Measurements from ENCODE around the gene ATP5MG. TPM values are rescaled to one million over a fixed set of nuclear protein-coding genes. Genes with fewer than 3 reads are reported as not detected.

The ATP5MG gene
- total RNA-seq, 1 donor from 2014 or later: 207 TPM

DNA sequence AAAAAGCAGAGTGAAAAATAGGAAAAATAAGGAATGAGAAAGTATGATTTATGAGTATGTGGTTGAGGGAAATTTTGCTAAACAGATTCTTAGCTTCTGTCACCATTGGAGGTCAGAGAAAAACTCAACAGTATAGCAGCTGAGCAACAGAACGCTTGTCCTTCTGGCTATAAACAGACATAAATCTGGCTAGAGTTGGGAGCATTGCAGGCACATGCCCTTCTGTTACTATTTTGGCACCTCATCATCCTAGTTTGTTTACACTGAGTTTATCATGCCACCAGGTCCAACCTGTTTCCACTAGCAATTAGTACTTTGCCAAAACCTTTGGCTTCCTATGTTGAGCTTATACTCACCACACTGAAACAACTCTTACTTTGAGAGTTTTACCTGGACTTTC lies 35.1 kb upstream of the ATP5MG start:
- Mint-ChIP-seq H3K27ac (no peak overlapping the region), H3K4me1 (ENCODE audit: unreplicated experiment) (no peaks in the 10 kb centered on the region), H3K4me3 (no peak overlapping the region), H3K9me3 (no peaks in the 10 kb centered on the region), H3K36me3 (peaks cover 12% of the 10 kb centered on the region), H3K27me3 (no peaks in the 10 kb centered on the region)
- TF ChIP-seq, protein P1, sequence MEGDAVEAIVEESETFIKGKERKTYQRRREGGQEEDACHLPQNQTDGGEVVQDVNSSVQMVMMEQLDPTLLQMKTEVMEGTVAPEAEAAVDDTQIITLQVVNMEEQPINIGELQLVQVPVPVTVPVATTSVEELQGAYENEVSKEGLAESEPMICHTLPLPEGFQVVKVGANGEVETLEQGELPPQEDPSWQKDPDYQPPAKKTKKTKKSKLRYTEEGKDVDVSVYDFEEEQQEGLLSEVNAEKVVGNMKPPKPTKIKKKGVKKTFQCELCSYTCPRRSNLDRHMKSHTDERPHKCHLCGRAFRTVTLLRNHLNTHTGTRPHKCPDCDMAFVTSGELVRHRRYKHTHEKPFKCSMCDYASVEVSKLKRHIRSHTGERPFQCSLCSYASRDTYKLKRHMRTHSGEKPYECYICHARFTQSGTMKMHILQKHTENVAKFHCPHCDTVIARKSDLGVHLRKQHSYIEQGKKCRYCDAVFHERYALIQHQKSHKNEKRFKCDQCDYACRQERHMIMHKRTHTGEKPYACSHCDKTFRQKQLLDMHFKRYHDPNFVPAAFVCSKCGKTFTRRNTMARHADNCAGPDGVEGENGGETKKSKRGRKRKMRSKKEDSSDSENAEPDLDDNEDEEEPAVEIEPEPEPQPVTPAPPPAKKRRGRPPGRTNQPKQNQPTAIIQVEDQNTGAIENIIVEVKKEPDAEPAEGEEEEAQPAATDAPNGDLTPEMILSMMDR (conservative IDR thresholded peaks at IDR 0.05): no peak
- DNase-seq (ENCODE audit: extremely low spot score, unreplicated experiment): no peak

DNA sequence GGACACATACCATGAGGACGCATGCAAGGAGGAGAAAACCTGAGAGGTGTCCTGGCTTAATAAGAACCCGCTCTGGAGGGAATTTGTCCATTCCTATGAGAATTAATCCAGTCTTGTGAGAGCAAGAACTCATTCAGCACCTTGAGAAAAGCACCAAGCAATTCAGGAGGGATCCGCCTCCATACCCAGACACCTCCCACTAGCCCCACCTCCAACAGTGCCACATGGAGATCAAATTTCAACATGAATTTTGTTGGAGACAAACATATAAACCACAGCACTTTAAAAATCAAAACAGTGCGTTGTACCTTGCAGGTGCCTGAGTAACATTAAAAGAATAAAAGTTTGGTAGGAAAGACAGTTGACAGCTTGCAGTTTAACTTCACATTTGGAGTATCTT lies 30.6 kb upstream of the ATP5MG start:
- no peaks in the 10 kb centered on the region for H3K27me3 Mint-ChIP-seq
- no peaks in the 10 kb centered on the region for H3K4me1 Mint-ChIP-seq (ENCODE audit: unreplicated experiment)
- H3K27ac Mint-ChIP-seq: no peak overlapping the region
- H3K4me3 Mint-ChIP-seq: no peak overlapping the region
- no peak for DNase-seq (ENCODE audit: extremely low spot score, unreplicated experiment)
- H3K9me3 Mint-ChIP-seq: no peaks in the 10 kb centered on the region
- TF ChIP-seq, protein P1 (conservative IDR thresholded peaks at IDR 0.05): no peak
- H3K36me3 Mint-ChIP-seq: peaks cover 30% of the 10 kb centered on the region

DNA sequence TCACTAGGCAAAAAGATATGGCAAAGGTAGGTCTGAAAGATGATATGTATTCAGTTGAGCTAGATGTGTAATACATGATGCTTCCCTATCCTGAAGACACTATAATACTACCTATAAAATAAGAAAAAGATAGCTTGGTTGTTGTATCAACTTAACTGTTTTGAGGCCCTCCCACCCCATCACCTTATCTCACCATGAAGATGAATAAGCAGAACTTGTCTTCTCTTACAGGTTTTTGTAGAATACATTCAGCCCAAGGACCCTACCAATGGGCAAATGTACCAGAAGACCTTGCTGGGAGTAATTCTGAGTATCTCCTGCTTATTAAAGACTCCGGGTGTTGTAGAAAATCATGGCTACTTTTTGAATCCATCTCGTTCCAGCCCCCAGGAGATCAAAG lies 28.1 kb upstream of the ATP5MG start:
- H3K4me3 Mint-ChIP-seq: no peak overlapping the region
- H3K27me3 Mint-ChIP-seq: no peaks in the 10 kb centered on the region
- no peak for DNase-seq (ENCODE audit: extremely low spot score, unreplicated experiment)
- H3K36me3 Mint-ChIP-seq: peaks cover 31% of the 10 kb centered on the region
- no peaks in the 10 kb centered on the region for H3K4me1 Mint-ChIP-seq (ENCODE audit: unreplicated experiment)
- no peak overlapping the region for H3K27ac Mint-ChIP-seq
- H3K9me3 Mint-ChIP-seq: no peaks in the 10 kb centered on the region
- TF ChIP-seq, protein P1 (conservative IDR thresholded peaks at IDR 0.05): no peak

DNA sequence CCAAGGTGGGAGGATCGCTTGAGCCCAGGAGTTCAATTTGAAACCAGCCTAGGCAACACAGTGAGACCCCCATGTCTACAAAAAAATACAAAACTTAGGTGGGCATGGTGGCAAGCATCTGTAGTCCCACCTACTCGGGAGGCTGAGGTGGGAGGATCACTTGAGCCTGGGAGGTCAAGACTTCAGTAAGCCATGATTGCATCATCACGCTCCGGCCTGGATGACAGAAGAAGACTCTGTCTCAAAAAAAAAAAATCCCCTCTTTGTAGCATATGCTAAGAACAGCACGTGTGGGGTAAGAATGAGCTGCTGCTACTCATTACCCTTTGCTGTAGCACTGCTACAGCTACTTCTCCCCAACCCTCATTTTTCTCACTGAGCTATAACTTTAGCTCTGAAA lies 27.5 kb upstream of the ATP5MG start:
- H3K4me3 Mint-ChIP-seq: no peak overlapping the region
- no peaks in the 10 kb centered on the region for H3K9me3 Mint-ChIP-seq
- H3K27me3 Mint-ChIP-seq: no peaks in the 10 kb centered on the region
- H3K4me1 Mint-ChIP-seq (ENCODE audit: unreplicated experiment): no peaks in the 10 kb centered on the region
- no peak overlapping the region for H3K27ac Mint-ChIP-seq
- DNase-seq (ENCODE audit: extremely low spot score, unreplicated experiment): no peak
- H3K36me3 Mint-ChIP-seq: peaks cover 31% of the 10 kb centered on the region
- TF ChIP-seq, protein P1 (conservative IDR thresholded peaks at IDR 0.05): no peak

DNA sequence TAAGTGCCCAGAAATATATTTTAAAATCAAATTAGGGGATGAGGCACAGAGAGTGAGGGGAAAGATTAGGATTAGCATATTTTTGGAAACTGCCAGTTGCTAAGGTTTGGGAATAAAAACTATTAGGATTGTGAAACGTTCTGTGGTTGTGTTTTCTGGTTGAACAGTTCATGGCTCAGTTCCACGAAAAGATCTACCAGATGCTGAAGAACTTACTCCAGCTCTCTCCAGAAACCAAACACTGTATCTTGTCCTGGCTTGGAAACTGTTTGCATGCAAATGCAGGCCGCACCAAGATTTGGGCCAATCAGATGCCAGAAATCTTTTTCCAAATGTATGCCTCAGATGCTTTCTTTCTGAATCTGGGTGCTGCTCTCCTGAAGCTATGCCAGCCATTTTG lies 26.7 kb upstream of the ATP5MG start:
- Mint-ChIP-seq H3K4me3 (no peak overlapping the region), H3K27ac (no peak overlapping the region), H3K27me3 (no peaks in the 10 kb centered on the region), H3K36me3 (peaks cover 24% of the 10 kb centered on the region), H3K4me1 (ENCODE audit: unreplicated experiment) (no peaks in the 10 kb centered on the region), H3K9me3 (no peaks in the 10 kb centered on the region)
- TF ChIP-seq, protein P1 (conservative IDR thresholded peaks at IDR 0.05): no peak
- no peak for DNase-seq (ENCODE audit: extremely low spot score, unreplicated experiment)

DNA sequence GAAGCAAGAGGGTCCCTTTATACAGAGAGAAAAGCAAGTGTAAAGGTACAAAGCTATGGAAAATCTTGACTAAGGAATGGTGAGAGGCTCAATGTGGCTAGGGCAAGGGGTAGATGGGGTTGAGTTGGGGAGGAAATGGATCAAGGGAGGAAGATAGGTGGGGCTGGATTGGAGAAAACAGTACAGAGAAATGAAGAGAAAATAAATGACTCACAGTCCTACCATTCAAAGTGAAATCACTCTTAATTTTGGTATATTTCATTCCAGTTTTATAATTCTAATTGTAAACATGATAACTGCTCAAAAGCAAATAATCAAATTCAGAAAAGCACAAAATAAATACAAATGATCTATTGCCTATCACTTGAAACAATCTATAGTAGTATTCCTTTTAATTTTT lies 25.4 kb upstream of the ATP5MG start:
- H3K4me3 Mint-ChIP-seq: no peak overlapping the region
- no peaks in the 10 kb centered on the region for H3K9me3 Mint-ChIP-seq
- TF ChIP-seq, protein P1 (conservative IDR thresholded peaks at IDR 0.05): no peak
- no peak overlapping the region for H3K27ac Mint-ChIP-seq
- H3K36me3 Mint-ChIP-seq: peaks cover 24% of the 10 kb centered on the region
- no peaks in the 10 kb centered on the region for H3K4me1 Mint-ChIP-seq (ENCODE audit: unreplicated experiment)
- H3K27me3 Mint-ChIP-seq: no peaks in the 10 kb centered on the region
- DNase-seq (ENCODE audit: extremely low spot score, unreplicated experiment): no peak

Measured in type B pancreatic cell (in vitro differentiated cells).